Heart left ventricle (tissue), 16 donors: ENCODE measurements around the gene IL31RA. TPM values are rescaled to one million over a fixed set of nuclear protein-coding genes. Genes with fewer than 3 reads are reported as not detected.
A peak's percentile ranks its signal among the peaks of the same experiment; 100 is the strongest.

ENCODE experiments used
- ATAC-seq, 4 donors: fragments of 200-7000 bp; cut with Tn5 transposase; one replicate each; pipeline ENCODE4 v1.9.1; 2020 to 2022; ENCODE audit warnings: moderate library complexity in 4 of 4, mild to moderate bottlenecking in 3 of 4, moderate number of reproducible peaks in 1 of 4
- DNase-seq, 5 donors: peaks; one replicate each; pipeline ENCODE4 v3.0.0-alpha.2; 2020
- H3K27ac ChIP-seq, 12 donors: fragments of 200-600 bp; sonication (generic) in 4 of 12; one replicate each; pipeline versions ENCODE4 v1.5.0 to v1.8.0; 2016 to 2022; ENCODE audit warnings: mild to moderate bottlenecking in 2 of 12
- H3K27me3 ChIP-seq, 9 donors: fragments of 200-600 bp; sonication (generic) in 2 of 9; one replicate each; pipeline versions ENCODE4 v1.5.1 to v1.8.0; 2016 to 2022; ENCODE audit warnings: mild to moderate bottlenecking in 3 of 9
- H3K36me3 ChIP-seq, 9 donors: fragments of 200-600 bp; sonication (generic) in 2 of 9; one replicate each; pipeline versions ENCODE4 v1.5.0 to v1.8.0; 2018 to 2022; ENCODE audit warnings: mild to moderate bottlenecking in 2 of 9
- H3K4me1 ChIP-seq, 12 donors: fragments of 200-600 bp; sonication (generic) in 4 of 12; one replicate each; pipeline versions ENCODE4 v1.5.0 to v1.8.0; 2016 to 2022; ENCODE audit warnings: mild to moderate bottlenecking in 3 of 12
- H3K4me3 ChIP-seq, 12 donors: fragments of 200-600 bp; sonication (generic) in 4 of 12; one replicate each; pipeline versions ENCODE4 v1.5.0 to v1.8.0; 2017 to 2022; ENCODE audit warnings: mild to moderate bottlenecking in 9 of 12, moderate library complexity in 4 of 12
- H3K9me3 ChIP-seq, 12 donors: fragments of 200-600 bp; sonication (generic) in 4 of 12; one replicate each; pipeline versions ENCODE4 v1.5.0 to v1.8.0; 2016 to 2022; ENCODE audit warnings: mild to moderate bottlenecking in 1 of 12
- CTCF ChIP-seq, 12 donors: fragments of 200-600 bp; sonication (generic) in 4 of 12; IDR thresholded peaks; one replicate each; pipeline versions ENCODE4 v1.5.0 to v1.8.0; 2018 to 2022; ENCODE audit warnings: antibody characterized with exemption in 12 of 12, mild to moderate bottlenecking in 5 of 12
- POLR2A ChIP-seq, 2 donors: fragments of 450-650 bp; IDR thresholded peaks; one replicate each; pipeline ENCODE4 v1.6.1; 2017; ENCODE audit warnings: antibody characterized with exemption in 2 of 2, mild to moderate bottlenecking in 2 of 2, moderate library complexity in 2 of 2
- WGBS, 4 donors: extraction: QIAGEN DNeasy Blood & Tissue Kit in 2 of 4; methylation state at CpG; one replicate each; pipeline versions ENCODE4 v1.1.5 to v1.1.7; 2013 to 2018; 5-methylcytosine and 5-hydroxymethylcytosine counted together
- intact Hi-C, 10 donors: fragments of 100-400 bp; cut with DNase I; formaldehyde crosslinking; loops; one replicate each; pipeline versions ENCODE4 v1.11.1 to v1.14.2; 2022
- polyA plus RNA-seq, 2 donors: library from polyadenylated mRNA; stranded (reverse); fragments of 200-250 nt; gene quantifications; one replicate each; pipeline ENCODE4 v1.2.3, GENCODE V29; 2013
- total RNA-seq, 9 donors: library from RNA; depleted of rRNA in 2 of 9; stranded (reverse); fragments of >200 nt in 2 of 9; fragmentation: NEBNext Ultra II Directional in 3 of 9; extraction: Animal tissue kit (Norgen Biotek cat#: 25700) in 3 of 9; gene quantifications; one replicate each; pipeline versions ENCODE4 v1.1.0 to v1.2.4, GENCODE V29; 2016 to 2023
- donor health status: ischemic (EF 13 %, LVEDD 7.1; RV severe dilation, severe dysfunction).
- donor health status: healthy with polysubstance abuse.
- donor health status: DM: no; HTN: yes; CAD: no.
- donor health status: DM: no; HTN: no; CAD: no.
- donor health status: ischemic (EF 25% LVEDD 6.9; RV normal size, moderate dysfunction).
- donor health status: ischemic (EF 25% LVEDD 5.7; RV mildly dilated, moderate dysfunction).
- donor health status: healthy.
- donor health status: DM: yes; HTN: yes; CAD: no.
- donor health status: ischemic (EF 35%, LVEDD 5.7; RV mildly dilated, moderate dysfunction).
- donor health status: nonischemic (EF 11% LVEDD 7.7; RV severe dilation, severe dysfunction).
- donor health status: DM: yes; HTN: yes; CAD: no.
- donor health status: PGD.
- donor health status: ischemic (EF 29% LVEDD 5.4; RV normal size, mild dysfunction).
- donor health status: nonischemic (EF 23%, LVEDD 6.1; RV moderate dilation, normal function).

The IL31RA gene
- total and polyA plus RNA-seq, 11 donors, result 0.12 to 2.2 (median 0.47) TPM; not detected in 5

GRCh38 chr5:55903121-55903701 lies 52.1 kb downstream of the IL31RA start:
- no peaks in the 10 kb centered on the region for H3K27me3 ChIP-seq
- H3K9me3 ChIP-seq, result no peaks in the 10 kb centered on the region
- no peak overlapping the region for H3K27ac ChIP-seq
- 82 to 89% (median 85%) methylated on average over 17 to 19 of the region's 19 CpGs for WGBS, 4 donors
- H3K4me1 ChIP-seq, result peaks cover 0 to 14% (median 0%) of the 10 kb centered on the region in 12 donors
- no peaks in the 10 kb centered on the region for H3K36me3 ChIP-seq
- DNase-seq, result no peak
- intact Hi-C loops, result no loop called here
- TF ChIP-seq POLR2A (IDR thresholded peaks at IDR 0.05) (no peak), CTCF (IDR thresholded peaks at IDR 0.05) (no peak)
- no peak overlapping the region for H3K4me3 ChIP-seq
- peak in 3 of 4 donors; percentile 20 to 56 (median 37) for ATAC-seq

GRCh38 chr5:55904152-55904551 lies 53.0 kb downstream of the IL31RA start:
- Histone ChIP-seq H3K4me3 (no peak overlapping the region), H3K9me3 (no peaks in the 10 kb centered on the region), H3K27me3 (no peaks in the 10 kb centered on the region), H3K27ac (no peak overlapping the region), H3K36me3 (no peaks in the 10 kb centered on the region), H3K4me1 (peaks cover 0 to 14% (median 0%) of the 10 kb centered on the region in 12 donors)
- peak in 2 of 5 donors; percentile 35 to 55 for DNase-seq
- WGBS, 4 donors, result 78 to 84% (median 82%) methylated on average over 3 of the region's 3 CpGs
- ATAC-seq, result peak in 3 of 4 donors; percentile 43 to 64 (median 44)
- TF ChIP-seq CTCF (IDR thresholded peaks at IDR 0.05) (no peak), POLR2A (IDR thresholded peaks at IDR 0.05) (no peak)
- intact Hi-C loops, result no loop called here

- 76 to 91% (median 90%) methylated on average over 4 of the region's 4 CpGs for WGBS, 4 donors
- intact Hi-C loops, result no loop called here
These were observed 54.1 kb downstream of the IL31RA start for GRCh38 chr5:55905251-55905650.

GRCh38 chr5:55907927-55908326 lies 56.8 kb downstream of the IL31RA start:
- 98% methylated on average over 7 of the region's 7 CpGs for WGBS, 4 donors
- Histone ChIP-seq H3K4me3 (no peak overlapping the region), H3K9me3 (no peaks in the 10 kb centered on the region), H3K27ac (no peak overlapping the region), H3K4me1 (peaks cover 0 to 14% (median 0%) of the 10 kb centered on the region in 12 donors), H3K36me3 (no peaks in the 10 kb centered on the region), H3K27me3 (no peaks in the 10 kb centered on the region)
- TF ChIP-seq POLR2A (IDR thresholded peaks at IDR 0.05), result no peak
- TF ChIP-seq CTCF (IDR thresholded peaks at IDR 0.05), result no peak
- ATAC-seq, result no peak
- no peak for DNase-seq
- intact Hi-C loops, result no loop called here

More at GRCh38 chr5:55905251-55905650, 54.1 kb downstream of the IL31RA start:
- ATAC-seq, result no peak
- no peaks in the 10 kb centered on the region for H3K36me3 ChIP-seq
- TF ChIP-seq CTCF (IDR thresholded peaks at IDR 0.05) (no peak), POLR2A (IDR thresholded peaks at IDR 0.05) (no peak)
- peaks cover 0 to 14% (median 0%) of the 10 kb centered on the region in 12 donors for H3K4me1 ChIP-seq
- no peak overlapping the region for H3K27ac ChIP-seq
- H3K9me3 ChIP-seq, result no peaks in the 10 kb centered on the region
- H3K27me3 ChIP-seq, result no peaks in the 10 kb centered on the region
- no peak for DNase-seq
- H3K4me3 ChIP-seq, result no peak overlapping the region
